ENCODE results near the gene MFNG.
"Not testable (repeated sequence)": the region's sequence is repeated elsewhere in the genome, so short reads cannot be mapped to it uniquely, and the experiment has no call there.

The MFNG gene, protein sequence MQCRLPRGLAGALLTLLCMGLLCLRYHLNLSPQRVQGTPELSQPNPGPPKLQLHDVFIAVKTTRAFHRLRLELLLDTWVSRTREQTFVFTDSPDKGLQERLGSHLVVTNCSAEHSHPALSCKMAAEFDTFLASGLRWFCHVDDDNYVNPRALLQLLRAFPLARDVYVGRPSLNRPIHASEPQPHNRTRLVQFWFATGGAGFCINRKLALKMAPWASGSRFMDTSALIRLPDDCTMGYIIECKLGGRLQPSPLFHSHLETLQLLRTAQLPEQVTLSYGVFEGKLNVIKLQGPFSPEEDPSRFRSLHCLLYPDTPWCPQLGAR

DNA sequence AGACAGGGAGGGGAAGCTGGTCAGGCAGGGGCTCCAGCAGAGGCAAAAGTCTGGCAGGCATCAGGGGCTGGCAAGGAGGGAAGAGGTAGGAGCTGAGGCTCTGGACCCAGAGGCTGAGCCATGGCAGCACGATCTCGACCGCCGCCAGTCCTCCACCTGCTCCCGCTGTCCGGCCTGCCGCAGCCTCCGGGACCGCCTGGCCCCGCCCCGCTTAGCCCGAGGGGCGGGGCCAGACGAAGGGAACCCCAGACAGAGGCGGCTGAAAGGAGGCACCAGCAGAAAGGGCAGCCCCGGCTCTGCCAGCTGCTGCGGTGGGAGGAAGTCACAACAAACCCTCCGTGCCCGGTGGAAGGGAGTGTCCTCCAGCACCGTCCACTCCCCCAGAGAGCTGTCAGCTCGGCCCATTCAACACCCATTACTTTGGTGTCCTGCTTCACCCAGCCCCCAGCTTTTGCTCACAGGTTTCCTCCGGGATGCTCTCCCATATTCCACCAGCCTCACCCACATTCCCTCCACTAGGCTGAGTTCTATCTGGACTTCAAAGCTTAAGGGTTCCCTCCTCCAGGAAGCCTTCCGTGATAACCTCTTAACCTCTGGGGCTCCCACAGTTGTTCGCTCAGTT, at the start of gene MFNG:
Gene MFNG (minus strand): TSS at position 161 of the 622 bp plus-strand sequence. CDS start 207 bp downstream, outside the sequence.
- peak in 41 of 42 donors; percentile 9 to 69 (median 46) for DNase-seq
- intact Hi-C loops (cut with DNase I), result no loop called here

DNA sequence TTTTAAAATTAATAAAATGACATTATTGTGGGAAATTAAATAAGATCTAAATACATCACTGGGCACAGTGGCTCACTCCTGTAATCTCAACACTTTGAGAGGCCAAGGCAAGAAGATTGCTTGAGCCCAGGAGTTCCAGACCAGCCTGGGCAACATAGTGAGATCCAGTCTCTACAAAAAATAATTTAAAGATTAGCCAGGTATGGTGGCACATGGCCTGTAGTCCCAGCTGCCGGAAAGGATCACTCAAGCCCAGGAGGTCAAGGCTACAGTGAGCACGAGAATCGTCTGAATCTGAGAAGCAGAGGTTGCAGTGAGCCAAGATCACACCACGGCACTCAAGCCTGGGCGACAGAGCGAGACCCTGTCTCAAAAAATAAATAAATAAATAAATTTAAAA, 49.0 kb upstream of the MFNG start:
- intact Hi-C loops (cut with DNase I), result no loop called here

GRCh38 chr22:37534445-37534844, 48.3 kb upstream of the MFNG start:
- no peak for DNase-seq
- intact Hi-C loops (cut with DNase I), result no loop called here

More for the DNA sequence above, 49.0 kb upstream of the MFNG start:
- no peak for DNase-seq

GRCh38 chr22:37533995-37534394, 47.8 kb upstream of the MFNG start:
- no peak for DNase-seq
- intact Hi-C loops (cut with DNase I), result no loop called here

- no peak for DNase-seq
- intact Hi-C loops (cut with DNase I), result no loop called here
These were observed 43.6 kb upstream of the MFNG start for GRCh38 chr22:37529652-37530345.

DNA sequence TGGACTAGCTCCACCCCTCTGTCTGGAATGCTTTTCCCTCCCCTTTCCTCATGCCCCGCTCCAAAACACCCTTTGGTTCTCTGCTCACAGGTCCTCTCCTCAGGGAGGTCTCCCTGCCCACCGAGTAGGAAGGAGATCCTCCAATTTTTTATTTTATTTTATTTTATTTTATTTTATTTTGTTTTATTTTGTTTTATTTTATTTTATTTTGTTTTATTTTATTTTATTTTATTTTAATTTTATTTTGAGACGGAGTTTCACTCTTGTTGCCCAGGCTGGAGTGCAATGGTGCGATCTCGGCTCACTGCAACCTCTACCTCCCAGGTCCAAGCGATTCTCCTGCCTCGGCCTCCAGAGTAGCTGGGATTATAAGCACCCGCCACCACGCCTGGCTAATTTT, 41.8 kb upstream of the MFNG start:
- DNase-seq; intact Hi-C loops (cut with DNase I): not testable (repeated sequence)

GRCh38 chr22:37527081-37527752, 41.0 kb upstream of the MFNG start:
- intact Hi-C loops (cut with DNase I); DNase-seq: not testable (repeated sequence)

- intact Hi-C loops (cut with DNase I), result no loop called here
- no peak for DNase-seq
These were observed 40.2 kb upstream of the MFNG start for GRCh38 chr22:37526376-37526775.

- no peak for DNase-seq
- intact Hi-C loops (cut with DNase I), result no loop called here
These were observed 39.7 kb upstream of the MFNG start for GRCh38 chr22:37525746-37526350.

- DNase-seq, result peak in 40 of 42 donors; percentile 32 to 83 (median 62)
- intact Hi-C loops (cut with DNase I), result no loop called here
These were observed 39.0 kb upstream of the MFNG start for GRCh38 chr22:37525073-37525745.

DNA sequence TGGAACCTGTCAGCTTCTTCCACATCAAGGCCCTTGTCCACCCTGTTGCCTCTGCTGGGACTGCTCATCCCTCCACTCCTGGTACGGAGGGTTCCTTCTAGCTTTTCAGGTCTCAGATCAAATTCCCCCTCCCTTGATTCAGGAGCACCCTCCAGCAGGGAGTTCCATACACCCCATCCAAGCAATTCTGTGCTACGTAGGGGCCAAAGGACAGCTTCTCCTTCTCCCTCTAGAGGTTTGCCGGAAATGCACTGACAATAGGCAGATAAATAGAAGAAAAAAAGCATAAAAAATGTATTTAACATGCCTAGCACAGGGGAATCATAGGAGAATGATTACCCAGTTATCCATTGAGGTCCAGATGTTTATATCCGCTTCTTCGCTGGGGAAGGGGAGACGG, 36.3 kb upstream of the MFNG start:
- intact Hi-C loops (cut with DNase I), result no loop called here
- no peak for DNase-seq

GRCh38 chr22:37521236-37521739, 35.1 kb upstream of the MFNG start:
- intact Hi-C loops (cut with DNase I), result no loop called here
- DNase-seq, result no peak

GRCh38 chr22:37520776-37521191, 34.6 kb upstream of the MFNG start:
- no peak for DNase-seq
- intact Hi-C loops (cut with DNase I), result no loop called here

DNA sequence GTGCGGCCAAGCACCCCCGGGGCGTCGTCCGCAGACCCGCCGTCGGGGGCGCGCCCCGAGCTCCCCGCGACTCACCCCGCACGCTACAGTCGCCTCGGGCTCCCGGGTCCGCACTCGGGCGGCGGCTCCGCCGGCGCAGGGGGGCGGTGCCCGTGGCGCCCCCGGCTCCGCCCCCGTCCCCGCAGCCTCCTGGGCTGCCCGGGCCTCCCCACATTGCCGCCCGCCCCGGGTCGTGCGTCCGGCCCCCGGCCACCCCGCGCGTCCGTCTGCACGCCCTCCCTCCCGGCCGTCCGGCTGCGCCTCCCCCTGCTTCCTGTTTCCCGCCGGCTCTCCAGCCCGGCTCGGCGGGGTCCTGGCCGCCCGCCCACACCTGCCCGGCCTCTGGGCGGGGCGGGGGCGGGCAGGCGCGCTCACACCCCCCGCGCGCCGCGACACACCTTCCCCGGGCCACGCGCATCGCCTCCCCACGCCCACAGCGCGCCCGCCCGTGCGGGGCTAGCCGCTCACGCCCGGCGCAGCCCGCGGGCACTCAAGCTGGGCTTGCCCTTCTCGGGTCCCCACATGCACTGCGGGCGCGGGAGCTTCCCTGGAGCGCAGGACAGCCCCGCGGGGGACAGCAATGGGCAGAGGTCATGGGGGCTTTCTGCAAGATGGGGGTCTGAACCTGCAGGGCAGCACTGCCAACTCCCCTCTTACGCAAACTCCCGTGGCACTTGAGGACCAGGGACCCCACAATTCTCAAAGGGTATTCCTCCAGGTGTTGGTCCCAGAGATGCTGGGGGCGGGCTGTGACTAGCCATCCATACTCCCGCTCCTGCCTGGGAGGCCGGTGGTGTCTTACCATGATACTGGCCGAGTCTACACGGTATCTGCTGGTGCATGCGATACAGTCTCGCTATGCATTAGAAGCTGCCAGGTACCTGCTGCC, 33.3 kb upstream of the MFNG start, which contains the start of gene CARD10:
Gene CARD10 (minus strand): TSS at position 148 of the 928 bp plus-strand sequence. CDS start 215 bp downstream, outside the sequence.
- DNase-seq, result no peak
- intact Hi-C loops (cut with DNase I), result no loop called here

GRCh38 chr22:37518509-37519267, 32.5 kb upstream of the MFNG start:
- no peak for DNase-seq
- intact Hi-C loops (cut with DNase I), result no loop called here

- intact Hi-C loops (cut with DNase I), result no loop called here
- DNase-seq, result no peak
These were observed 31.8 kb upstream of the MFNG start for GRCh38 chr22:37517826-37518450.

Data from head of caudate nucleus (tissue), 42 donors.